Thyroid gland (tissue), 4 donors: ENCODE measurements around the gene APP. TPM values are rescaled to one million over a fixed set of nuclear protein-coding genes. Genes with fewer than 3 reads are reported as not detected.
"Not testable (repeated sequence)": the region's sequence is repeated elsewhere in the genome, so short reads cannot be mapped to it uniquely, and the experiment has no call there.

Experiments
- DNase-seq, 2 donors: peaks; one replicate each; pipeline ENCODE4 v3.0.0-alpha.2; 2019
- H3K27ac ChIP-seq, 3 donors: fragments of 200-600 bp; sonication (generic); 1 replicate in 2 of 3; 2 replicates in 1 of 3; pipeline ENCODE4 v1.5.1; 2016 to 2019; ENCODE audit warnings: mild to moderate bottlenecking in 1 of 3, moderate library complexity in 1 of 3
- H3K27me3 ChIP-seq: fragments of 200-600 bp; sonication (generic); one replicate; pipeline ENCODE4 v1.5.1; 2019
- H3K36me3 ChIP-seq, 2 donors: fragments of 200-600 bp; sonication (generic); one replicate each; pipeline ENCODE4 v1.5.1; 2016 to 2019
- H3K4me1 ChIP-seq, 2 donors: fragments of 200-600 bp; sonication (generic); one replicate each; pipeline ENCODE4 v1.5.1; 2017 to 2019
- H3K4me3 ChIP-seq, 3 donors: fragments of 200-600 bp; sonication (generic); replicated peaks in 1 of 3; 1 replicate in 2 of 3; 2 replicates in 1 of 3; pipeline ENCODE4 v1.5.1; 2016; ENCODE audit warnings: mild to moderate bottlenecking in 1 of 3
- H3K9me3 ChIP-seq: fragments of 200-600 bp; sonication (generic); one replicate; pipeline ENCODE4 v1.5.1; 2017
- CTCF ChIP-seq, 6 experiments: fragments of 200-600 bp in 3 of 6; fragments of 450-650 bp in 3 of 6; sonication (generic) in 3 of 6; IDR thresholded peaks; one replicate each; pipeline ENCODE4 v1.5.1; 2016 to 2019; ENCODE audit warnings: antibody characterized with exemption in 6 of 6, mild to moderate bottlenecking in 2 of 6, inconsistent platforms in 1 of 6, moderate library complexity in 1 of 6
- POLR2A ChIP-seq, 2 donors: fragments of 450-650 bp; IDR thresholded peaks; one replicate each; pipeline ENCODE4 v1.6.1; 2017; ENCODE audit warnings: antibody characterized with exemption in 2 of 2, mild to moderate bottlenecking in 2 of 2, moderate library complexity in 1 of 2
- WGBS, 2 donors: methylation state at CpG; one replicate each; pipeline ENCODE4 v1.1.5; 2017; 5-methylcytosine and 5-hydroxymethylcytosine counted together
- intact Hi-C: fragments of 100-400 bp; cut with DNase I; formaldehyde crosslinking; loops from one replicate; pipeline ENCODE4 v1.15.1; 2023
- total RNA-seq, 4 donors: library from RNA; depleted of rRNA; stranded (reverse); fragments of >200 nt; gene quantifications; one replicate each; pipeline ENCODE4 v1.2.3, GENCODE V29; 2016

APP gene
- total RNA-seq, 4 donors from 2014 or later, result 513 to 716 (median 676) TPM

- 53 to 64% methylated on average over 1 of the region's 1 CpG for WGBS, 2 donors
- no peak for TF ChIP-seq CTCF (IDR thresholded peaks at IDR 0.05)
- no peak for TF ChIP-seq POLR2A (IDR thresholded peaks at IDR 0.05)
- Histone ChIP-seq H3K9me3 (no peaks in the 10 kb centered on the region), H3K4me3 (no peak overlapping the region), H3K27me3 (no peaks in the 10 kb centered on the region), H3K4me1 (peaks cover 0 to 27% of the 10 kb centered on the region in 2 donors), H3K27ac (no peak overlapping the region), H3K36me3 (peaks cover 0 to 4% of the 10 kb centered on the region in 2 donors)
- no peak for DNase-seq
- intact Hi-C loops, result no loop called here
Observed at GRCh38 chr21:26085882-26086281, 84.7 kb downstream of the APP start.

GRCh38 chr21:26085127-26085526 is 85.4 kb downstream of the APP start:
- H3K9me3 ChIP-seq, result no peaks in the 10 kb centered on the region
- no peaks in the 10 kb centered on the region for H3K27me3 ChIP-seq
- WGBS, 2 donors, result 90 to 93% methylated on average over 4 of the region's 4 CpGs
- intact Hi-C loops, result no loop called here
- H3K4me1 ChIP-seq, result peaks cover 0 to 27% of the 10 kb centered on the region in 2 donors
- TF ChIP-seq CTCF (IDR thresholded peaks at IDR 0.05) (no peak), POLR2A (IDR thresholded peaks at IDR 0.05) (no peak)
- H3K27ac ChIP-seq, result no peak overlapping the region
- DNase-seq, result no peak
- no peak overlapping the region for H3K4me3 ChIP-seq
- peaks cover 0 to 4% of the 10 kb centered on the region in 2 donors for H3K36me3 ChIP-seq

- Histone ChIP-seq H3K4me1 (peaks cover 0 to 27% of the 10 kb centered on the region in 2 donors), H3K27me3 (no peaks in the 10 kb centered on the region), H3K36me3 (no peaks in the 10 kb centered on the region), H3K9me3 (no peaks in the 10 kb centered on the region), H3K4me3 (no peak overlapping the region), H3K27ac (no peak overlapping the region)
- no peak for TF ChIP-seq CTCF (IDR thresholded peaks at IDR 0.05)
- no peak for TF ChIP-seq POLR2A (IDR thresholded peaks at IDR 0.05)
- 90 to 98% methylated on average over 2 of the region's 2 CpGs for WGBS, 2 donors
- intact Hi-C loops, result no loop called here
- DNase-seq, result no peak
Observed at GRCh38 chr21:26082549-26082948, 88.0 kb downstream of the APP start.

DNA sequence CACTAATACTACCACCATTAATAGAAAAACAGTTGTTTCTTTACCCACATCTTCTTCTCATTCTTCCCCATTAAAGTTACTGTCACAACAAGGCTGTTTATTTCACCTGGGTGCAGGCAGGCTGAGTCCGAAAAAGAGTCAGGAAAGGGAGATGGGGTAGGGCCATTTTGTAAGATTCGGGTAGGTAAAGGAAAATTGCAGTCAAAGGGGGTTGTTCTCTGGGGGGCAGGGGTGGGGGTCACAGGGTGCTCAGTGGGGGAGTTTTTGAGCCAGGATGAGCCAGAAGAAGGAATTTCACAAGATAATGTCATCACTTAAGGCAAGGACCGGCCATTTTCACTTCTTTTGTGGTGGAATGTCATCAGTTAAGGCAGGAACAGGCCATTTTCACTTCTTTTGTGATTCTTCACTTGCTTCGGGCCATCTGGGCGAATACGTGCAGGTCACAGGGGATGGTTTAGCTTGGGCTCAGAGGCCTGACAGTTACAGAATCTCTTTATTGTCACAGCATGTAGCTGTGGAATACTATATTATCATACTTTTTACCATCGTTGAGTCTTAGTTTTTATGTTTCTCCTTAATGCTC is 89.3 kb downstream of the APP start:
- H3K9me3 ChIP-seq, H3K27ac ChIP-seq, intact Hi-C loops, H3K27me3 ChIP-seq, DNase-seq, H3K36me3 ChIP-seq, H3K4me3 ChIP-seq: not testable (repeated sequence)
- 87 to 91% methylated on average over 7 of the region's 7 CpGs for WGBS, 2 donors
- H3K4me1 ChIP-seq, result peaks cover 0 to 27% of the 10 kb centered on the region in 2 donors

DNA sequence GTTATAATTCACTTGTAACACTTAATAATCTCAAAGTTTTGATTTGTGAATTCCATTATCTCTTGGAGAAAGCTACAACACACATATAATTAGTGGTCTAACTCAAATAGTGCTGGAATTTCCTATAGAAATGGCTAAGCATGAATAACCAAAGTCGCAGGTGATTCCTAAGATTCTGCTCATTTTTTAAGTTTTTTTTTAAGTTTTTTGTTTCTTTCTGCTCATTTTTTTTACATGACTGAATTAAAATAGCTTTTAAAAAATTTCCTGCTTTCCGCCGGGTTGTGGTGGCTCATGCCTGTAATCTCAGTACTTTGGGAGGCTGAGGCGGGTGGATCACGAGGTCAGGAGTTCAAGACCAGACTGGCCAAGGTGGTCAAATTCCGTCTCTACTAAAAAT is 90.4 kb downstream of the APP start:
- WGBS, 2 donors, result 95 to 97% methylated on average over 6 of the region's 6 CpGs
- no peak for TF ChIP-seq CTCF (IDR thresholded peaks at IDR 0.05)
- TF ChIP-seq POLR2A (IDR thresholded peaks at IDR 0.05), result no peak
- no peaks in the 10 kb centered on the region for H3K27me3 ChIP-seq
- no peak overlapping the region for H3K4me3 ChIP-seq
- no peak overlapping the region for H3K27ac ChIP-seq
- intact Hi-C loops, result no loop called here
- no peak for DNase-seq
- H3K9me3 ChIP-seq, result no peaks in the 10 kb centered on the region
- H3K4me1 ChIP-seq, result peaks cover 0 to 16% of the 10 kb centered on the region in 2 donors
- no peaks in the 10 kb centered on the region for H3K36me3 ChIP-seq
